HEK293T (cell line): ENCODE data around the gene BMF.

Experiments
- CTCF ChIA-PET: fragments of 350-600 bp; formaldehyde crosslinking; extraction: SDS; loops from one replicate; lab custom pipeline; 2021; ENCODE audit warnings: antibody characterized with exemption, inconsistent platforms; lab: Yijun Ruan, JAX
- POLR2A ChIA-PET: fragments of 350-600 bp; formaldehyde crosslinking; extraction: SDS; loops from one replicate; lab custom pipeline; 2020; ENCODE audit warnings: antibody characterized with exemption, inconsistent platforms; lab: Yijun Ruan, JAX
- DNase-seq: peaks from one replicate; pipeline ENCODE4 v3.0.0; 2012; ENCODE audit warnings: mixed read lengths; ENCODE audit errors: extremely low spot score
- ARNT ChIP-seq: fragments of 450-650 bp; IDR thresholded peaks from 2 replicates; pipeline ENCODE4 v1.6.1; 2017; ENCODE audit warnings: mild to moderate bottlenecking
- BHLHE40 ChIP-seq: fragments of 450-650 bp; IDR thresholded peaks from 2 replicates; pipeline ENCODE4 v1.6.1; 2016; ENCODE audit warnings: mild to moderate bottlenecking, moderate library complexity, borderline replicate concordance
- CTBP1 ChIP-seq: fragments of 450-650 bp; IDR thresholded peaks from 2 replicates; pipeline ENCODE4 v1.6.1; 2016; ENCODE audit warnings: borderline replicate concordance
- ELF4 ChIP-seq: fragments of 450-650 bp; IDR thresholded peaks from 2 replicates; pipeline ENCODE4 v1.6.1; 2017; ENCODE audit warnings: antibody characterized with exemption
- FOXA1 ChIP-seq: fragments of 450-650 bp; IDR thresholded peaks from 2 replicates; pipeline ENCODE4 v1.6.1; 2016; ENCODE audit warnings: mild to moderate bottlenecking
- FOXK2 ChIP-seq: fragments of 450-650 bp; IDR thresholded peaks from 2 replicates; pipeline ENCODE4 v1.6.1; 2016; ENCODE audit warnings: mild to moderate bottlenecking
- FOXM1 ChIP-seq: fragments of 450-650 bp; IDR thresholded peaks from 2 replicates; pipeline ENCODE4 v1.6.1; 2017; ENCODE audit warnings: mild to moderate bottlenecking, borderline replicate concordance
- HDGF ChIP-seq: fragments of 450-650 bp; IDR thresholded peaks from 2 replicates; pipeline ENCODE4 v1.6.1; 2017; ENCODE audit warnings: antibody characterized with exemption, borderline replicate concordance
- L3MBTL2 ChIP-seq: fragments of 450-650 bp; conservative IDR thresholded peaks from 2 replicates; pipeline ENCODE4 v1.6.1; 2016; ENCODE audit warnings: mild to moderate bottlenecking
- LEF1 ChIP-seq: fragments of 450-650 bp; IDR thresholded peaks from 2 replicates; pipeline ENCODE4 v1.6.1; 2017; ENCODE audit warnings: mild to moderate bottlenecking, borderline replicate concordance
- NFRKB ChIP-seq: fragments of 450-650 bp; IDR thresholded peaks from 2 replicates; pipeline ENCODE4 v1.6.1; 2016; ENCODE audit warnings: mild to moderate bottlenecking, moderate library complexity
- SP1 ChIP-seq: fragments of 450-650 bp; IDR thresholded peaks from 2 replicates; pipeline ENCODE4 v1.6.1; 2017
- SUZ12 ChIP-seq: fragments of 450-650 bp; IDR thresholded peaks from 2 replicates; pipeline ENCODE4 v1.6.1; 2016; ENCODE audit warnings: mild to moderate bottlenecking
- TARDBP ChIP-seq: fragments of 450-650 bp; IDR thresholded peaks from 2 replicates; pipeline ENCODE4 v1.6.1; 2016
- ZNF384 ChIP-seq: fragments of 450-650 bp; IDR thresholded peaks from 2 replicates; pipeline ENCODE4 v1.6.1; 2016
- TF ChIP-seq, protein P1 (sequence below): fragments of 450-650 bp; IDR thresholded peaks from 2 replicates; pipeline ENCODE4 v1.6.1; 2016

BMF gene

DNA sequence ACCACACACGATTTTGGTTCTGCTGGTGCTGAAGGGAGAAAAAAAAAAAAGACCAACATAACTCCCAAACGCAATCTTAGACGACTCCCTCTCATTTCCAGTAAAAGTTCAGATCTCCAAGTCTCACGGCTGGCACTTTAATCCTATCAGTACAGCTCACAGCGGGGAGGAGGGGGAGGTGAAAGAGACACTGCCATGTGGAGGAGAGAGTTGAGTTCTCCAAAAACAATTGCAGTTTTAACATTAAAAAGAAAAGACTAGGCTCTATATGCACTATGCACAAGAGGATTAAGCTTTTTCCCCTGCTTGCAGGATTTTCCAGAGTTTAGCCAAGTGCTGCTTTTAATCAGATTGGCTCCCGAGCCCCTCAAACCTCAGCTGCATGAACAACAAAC is 16.8 kb downstream of the BMF start:
- ChIA-PET CTCF (interaction anchor here (0.7 kb wide), 2 partner anchors 13 to 92 kb away, joined by 5 read pairs; no protein-coding TSS in a partner anchor), POLR2A (interaction anchor here (0.8 to 4.5 kb wide), 7 partner anchors 9 to 69 kb away, joined by 3 to 32 read pairs (median 4); partner anchors contain the start of gene BUB1B)
- DNase-seq, result no peak
- peak; percentile 38; the same call in 1 of the 2 replicates for TF ChIP-seq ZNF384
- TF ChIP-seq FOXA1, result no peak

DNA sequence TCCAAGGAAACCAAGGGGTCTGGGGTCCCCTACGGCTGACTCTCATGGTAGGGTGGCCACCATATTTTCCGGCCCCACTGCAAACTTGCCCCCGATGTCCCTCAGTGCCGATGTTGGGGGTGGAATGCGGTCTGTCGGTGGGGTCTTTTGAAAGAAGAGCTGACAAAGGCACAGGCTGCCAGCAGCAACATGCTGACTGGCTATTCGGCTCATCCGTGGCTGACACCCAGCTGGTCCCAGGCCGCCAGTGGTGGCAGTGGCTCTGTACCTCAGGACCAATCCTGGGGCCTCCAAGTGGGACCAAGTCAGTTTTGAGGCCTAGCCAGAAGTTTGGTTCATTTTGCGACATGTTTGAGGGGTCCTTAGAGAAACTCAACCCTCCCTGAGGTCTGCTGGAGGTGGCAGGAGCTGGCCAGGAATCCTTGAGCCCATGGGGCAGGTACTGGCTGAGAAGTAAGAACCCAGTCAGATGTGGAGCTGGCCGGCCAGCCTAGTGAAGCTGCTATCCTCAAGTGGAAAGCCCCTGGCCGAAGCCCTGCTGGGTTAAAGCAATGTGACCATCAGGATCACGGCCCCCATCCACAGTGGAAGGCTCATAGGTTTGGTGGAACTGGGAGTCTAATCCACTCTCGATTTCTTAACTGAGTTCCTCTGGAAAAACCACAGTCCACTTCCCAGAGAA is 17.8 kb downstream of the BMF start:
- no peak for DNase-seq
- no peak for TF ChIP-seq SP1
- no peak for TF ChIP-seq FOXK2
- no peak for TF ChIP-seq NFRKB
- TF ChIP-seq, protein P1, sequence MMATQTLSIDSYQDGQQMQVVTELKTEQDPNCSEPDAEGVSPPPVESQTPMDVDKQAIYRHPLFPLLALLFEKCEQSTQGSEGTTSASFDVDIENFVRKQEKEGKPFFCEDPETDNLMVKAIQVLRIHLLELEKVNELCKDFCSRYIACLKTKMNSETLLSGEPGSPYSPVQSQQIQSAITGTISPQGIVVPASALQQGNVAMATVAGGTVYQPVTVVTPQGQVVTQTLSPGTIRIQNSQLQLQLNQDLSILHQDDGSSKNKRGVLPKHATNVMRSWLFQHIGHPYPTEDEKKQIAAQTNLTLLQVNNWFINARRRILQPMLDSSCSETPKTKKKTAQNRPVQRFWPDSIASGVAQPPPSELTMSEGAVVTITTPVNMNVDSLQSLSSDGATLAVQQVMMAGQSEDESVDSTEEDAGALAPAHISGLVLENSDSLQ, result no peak
- TF ChIP-seq ARNT, result no peak
- TF ChIP-seq TARDBP, result no peak
- TF ChIP-seq CTBP1, result no peak
- TF ChIP-seq L3MBTL2, result no peak
- TF ChIP-seq FOXA1, result no peak
- no peak for TF ChIP-seq SUZ12
- TF ChIP-seq LEF1, result no peak
- TF ChIP-seq ELF4, result no peak
- no peak for TF ChIP-seq BHLHE40
- no peak for TF ChIP-seq HDGF
- TF ChIP-seq FOXM1, result no peak
- no peak for TF ChIP-seq ZNF384
- POLR2A ChIA-PET, result interaction anchor here (0.8 to 4.5 kb wide), 7 partner anchors 9 to 70 kb away, joined by 3 to 32 read pairs (median 3); partner anchors contain the start of gene BUB1B
- CTCF ChIA-PET, result interaction anchor here (1.3 kb wide), 1 partner anchor 13 kb away, joined by 7 read pairs; no protein-coding TSS in a partner anchor

DNA sequence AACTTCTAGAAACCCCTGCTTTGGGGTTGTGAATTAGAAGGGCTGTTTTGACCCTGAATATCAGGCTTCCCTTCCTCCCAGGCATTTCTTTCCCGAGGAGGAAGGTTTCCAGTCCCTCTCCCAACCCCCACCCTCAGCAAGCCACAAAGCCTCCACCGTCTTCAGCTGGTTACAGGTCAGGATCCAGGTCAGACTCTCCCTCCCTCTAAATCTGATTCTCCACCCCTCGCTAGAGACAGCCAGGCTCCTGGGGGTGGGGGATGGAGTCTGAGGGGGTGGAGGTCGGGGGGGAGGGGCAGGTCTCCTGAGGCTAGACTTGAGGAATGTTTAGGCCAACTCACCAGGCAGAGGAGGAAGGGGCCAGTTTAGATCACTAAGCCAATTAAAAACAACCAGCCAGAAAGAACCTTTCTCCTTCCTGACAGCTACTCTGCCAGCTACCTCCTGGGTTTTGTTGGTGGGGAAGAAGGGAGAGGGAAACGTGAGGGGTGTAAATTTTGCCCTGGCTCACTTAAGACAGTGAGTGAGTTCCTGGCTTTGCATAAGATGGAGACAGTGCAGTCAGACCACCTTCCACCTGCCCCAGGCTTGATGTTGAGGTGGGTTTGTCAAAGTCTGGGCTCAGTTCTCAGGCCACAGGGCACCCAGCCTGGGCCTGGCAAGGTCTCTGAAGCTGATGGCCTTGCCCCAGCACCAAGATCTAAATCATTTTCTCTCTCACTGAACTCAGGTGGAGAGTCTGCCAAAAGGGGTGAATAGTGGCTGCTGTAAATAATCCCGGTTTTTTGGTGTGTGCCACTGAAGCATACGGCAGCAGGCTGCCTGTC is 19.5 kb downstream of the BMF start:
- ChIA-PET POLR2A (interaction anchor here (0.7 to 1.7 kb wide), 6 partner anchors 10 to 72 kb away, joined by 3 to 4 read pairs (median 3); partner anchors contain the start of gene BUB1B), CTCF (no interaction called here)
- no peak for DNase-seq
- TF ChIP-seq NFRKB (no peak), BHLHE40 (no peak), CTBP1 (no peak), FOXA1 (no peak), SP1 (no peak), FOXM1 (no peak), TARDBP (no peak), ARNT (no peak)
- TF ChIP-seq, protein P1, result no peak

DNA sequence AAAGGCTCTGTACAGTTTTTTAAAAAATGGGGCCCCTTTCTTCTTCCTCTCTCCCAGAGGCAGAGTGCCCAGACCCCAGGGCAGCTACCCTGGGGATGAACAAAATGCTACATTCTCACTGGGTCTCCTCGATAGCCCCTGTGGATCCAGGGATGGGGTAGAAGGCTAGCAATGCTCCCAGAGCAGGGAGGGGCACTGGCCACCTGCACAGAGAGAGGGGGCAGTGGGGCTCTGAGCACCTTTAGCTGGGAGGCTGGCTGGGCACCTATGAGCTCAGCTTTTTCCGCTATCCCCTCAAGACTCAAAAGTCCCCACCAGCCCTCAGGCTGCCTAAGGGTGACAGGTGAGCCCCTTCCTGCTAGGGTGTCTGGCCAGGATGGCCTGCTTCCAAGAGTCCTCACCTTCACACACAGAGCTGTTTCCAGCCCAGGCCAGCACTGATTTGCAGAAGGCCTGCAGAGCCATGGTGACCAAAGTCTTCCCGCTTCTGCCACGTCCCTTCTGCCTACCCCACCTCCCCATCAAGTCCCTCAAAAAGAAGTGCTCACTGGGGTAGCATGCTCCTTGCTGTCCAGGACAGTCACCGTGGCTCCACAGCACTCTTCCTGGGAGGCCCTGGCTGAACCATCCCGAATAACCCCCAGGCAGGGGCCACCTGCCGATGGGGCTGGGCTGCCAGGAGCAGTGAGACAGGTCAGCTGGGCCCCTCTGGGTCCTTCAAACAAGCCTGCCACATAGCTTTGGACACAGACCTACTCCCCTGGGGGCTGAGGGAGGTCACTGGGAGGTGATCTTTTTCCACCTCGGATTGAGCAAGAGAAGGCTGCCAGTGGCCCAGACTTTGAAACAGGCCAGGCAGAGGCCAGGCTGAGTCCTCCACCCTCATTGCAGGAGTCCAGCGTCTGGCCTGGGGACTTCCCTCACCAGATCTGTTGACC is 20.4 kb downstream of the BMF start:
- TF ChIP-seq SUZ12, result no peak
- TF ChIP-seq FOXM1, result no peak
- TF ChIP-seq TARDBP, result no peak
- TF ChIP-seq NFRKB, result no peak
- no peak for TF ChIP-seq BHLHE40
- TF ChIP-seq L3MBTL2, result no peak
- no peak for TF ChIP-seq ZNF384
- TF ChIP-seq FOXK2, result no peak
- TF ChIP-seq ELF4, result no peak
- TF ChIP-seq HDGF, result no peak
- TF ChIP-seq SP1, result no peak
- no peak for TF ChIP-seq CTBP1
- no peak for TF ChIP-seq ARNT
- TF ChIP-seq LEF1, result no peak
- TF ChIP-seq, protein P1, result no peak
- TF ChIP-seq FOXA1, result no peak
- ChIA-PET POLR2A (interaction anchor here (0.7 to 1.7 kb wide), 8 partner anchors 9 to 73 kb away, joined by 3 to 5 read pairs (median 3); partner anchors contain the start of gene BUB1B), CTCF (interaction anchor here (0.6 kb wide), 1 partner anchor 186 kb away, joined by 3 read pairs; no protein-coding TSS in a partner anchor)
- DNase-seq, result no peak
